DND-41 (cell line): ENCODE results near the gene TIMM22.

Source experiments
- ATAC-seq: fragments of 200-7000 bp; cut with Tn5 transposase; 3 replicates; pipeline ENCODE4 v1.9.1; 2021; ENCODE audit warnings: low read depth; ENCODE audit not compliant: insufficient read depth
- DNase-seq: peaks from one replicate; pipeline ENCODE4 v3.0.0-alpha.2; 2020
- H2AFZ ChIP-seq: 2 replicates; pipeline ENCODE4 v1.6.0; 2012; ENCODE audit warnings: low read depth, low read length
- H3K27ac ChIP-seq: 2 replicates; pipeline ENCODE4 v1.5.1; 2012; ENCODE audit warnings: low read length, inconsistent platforms
- H3K27me3 ChIP-seq: fragments of 200-600 bp; sonication (generic); 2 replicates; pipeline ENCODE4 v1.6.0; 2012; ENCODE audit warnings: low read length, mild to moderate bottlenecking, inconsistent platforms; ENCODE audit not compliant: insufficient read depth, poor library complexity
- H3K36me3 ChIP-seq: 2 replicates; pipeline ENCODE4 v1.5.1; 2012; ENCODE audit warnings: low read length, inconsistent platforms; ENCODE audit not compliant: insufficient read depth
- H3K4me1 ChIP-seq: 2 replicates; pipeline ENCODE4 v1.5.1; 2012; ENCODE audit warnings: mild to moderate bottlenecking, low read length; ENCODE audit not compliant: insufficient read depth
- H3K4me2 ChIP-seq: 2 replicates; pipeline ENCODE4 v1.6.0; 2012; ENCODE audit warnings: mild to moderate bottlenecking, moderate library complexity, low read length, inconsistent platforms; ENCODE audit not compliant: insufficient read depth
- H3K4me3 ChIP-seq, 2 experiments: fragments of 200-600 bp in 1 of 2; shearing (Covaris generic) in 1 of 2; 2 replicates each; pipeline ENCODE4 v1.5.1; 2012 to 2016; ENCODE audit warnings: inconsistent platforms in 2 of 2, low read length in 2 of 2, mild to moderate bottlenecking in 2 of 2, low read depth in 1 of 2, moderate library complexity in 1 of 2
- H3K79me2 ChIP-seq: 2 replicates; pipeline ENCODE4 v1.6.0; 2012; ENCODE audit warnings: low read length, inconsistent platforms; ENCODE audit not compliant: insufficient read depth
- H3K9ac ChIP-seq: 2 replicates; pipeline ENCODE4 v1.6.0; 2012; ENCODE audit warnings: low read depth, mild to moderate bottlenecking, inconsistent platforms, low read length, moderate library complexity
- H3K9me3 ChIP-seq: 2 replicates; pipeline ENCODE4 v1.5.1; 2012; ENCODE audit warnings: low read length, moderate library complexity, mild to moderate bottlenecking, inconsistent platforms; ENCODE audit not compliant: insufficient read depth, severe bottlenecking
- H4K20me1 ChIP-seq: 2 replicates; pipeline ENCODE4 v1.6.0; 2012; ENCODE audit warnings: low read length; ENCODE audit not compliant: insufficient read depth
- EZH2 ChIP-seq: IDR thresholded peaks from 3 replicates; pipeline ENCODE4 v1.6.1; 2012; ENCODE audit warnings: borderline replicate concordance, low read depth, mild to moderate bottlenecking, moderate library complexity, low read length, inconsistent platforms; ENCODE audit not compliant: severe bottlenecking
- TF ChIP-seq, protein P1 (sequence below): IDR thresholded peaks from 2 replicates; pipeline ENCODE4 v1.5.1; 2012; ENCODE audit warnings: borderline replicate concordance, low read length, moderate library complexity, mild to moderate bottlenecking; ENCODE audit not compliant: poor library complexity, severe bottlenecking; ENCODE audit errors: extremely low read depth

Gene TIMM22

DNA sequence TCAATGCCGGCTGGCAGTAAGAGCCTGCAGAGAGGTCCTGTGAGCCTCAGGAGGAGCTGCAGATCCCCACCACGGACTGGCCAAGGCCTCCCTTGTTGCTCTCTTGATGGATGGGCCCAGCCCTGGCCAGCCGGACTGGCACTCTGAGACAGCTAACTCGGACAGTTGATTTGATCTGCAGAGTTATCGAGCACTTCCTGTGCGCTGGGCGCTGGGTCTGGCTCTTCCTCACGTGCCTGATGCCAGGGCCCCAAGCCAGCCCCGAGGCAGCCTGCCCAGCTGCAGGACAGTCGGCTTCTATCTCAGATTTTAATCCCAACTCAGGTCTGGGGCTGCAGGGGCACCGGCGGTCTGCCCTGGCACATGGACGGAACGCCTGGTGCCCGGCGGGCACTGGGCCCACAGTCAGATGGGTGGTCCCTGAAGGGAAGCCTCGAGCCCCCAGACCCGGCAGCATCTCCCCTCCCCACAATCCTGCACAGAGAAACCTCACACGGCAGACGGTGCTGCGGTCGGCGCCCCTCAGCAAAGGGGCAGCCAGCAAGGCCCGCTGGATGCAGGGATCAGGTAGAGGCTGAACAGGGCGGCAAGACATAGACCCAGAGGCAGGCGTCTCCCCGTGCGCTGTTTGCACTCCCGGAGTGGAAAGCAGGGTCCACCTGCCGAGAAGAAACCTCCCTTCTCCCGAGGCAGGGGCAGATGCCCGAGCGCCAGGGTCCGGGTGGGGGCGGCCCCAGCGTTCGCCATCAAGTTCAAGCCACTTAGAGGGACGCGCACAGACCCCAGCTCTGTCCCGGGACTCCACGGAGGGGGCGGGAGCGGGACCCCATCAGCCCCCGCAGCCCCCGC is 34.0 kb downstream of the TIMM22 start:
- no peaks in the 10 kb centered on the region for H3K9me3 ChIP-seq
- H3K27me3 ChIP-seq, result no peaks in the 10 kb centered on the region
- H2AFZ ChIP-seq, result no peak overlapping the region
- H3K27ac ChIP-seq, result no peak overlapping the region
- peaks cover 12% of the 10 kb centered on the region for H4K20me1 ChIP-seq
- no peaks in the 10 kb centered on the region for H3K4me1 ChIP-seq
- ATAC-seq (no peak), DNase-seq (no peak)
- H3K4me2 ChIP-seq, result no peak overlapping the region
- H3K79me2 ChIP-seq, result no peaks in the 10 kb centered on the region
- no peak overlapping the region for H3K9ac ChIP-seq
- TF ChIP-seq, protein P1, sequence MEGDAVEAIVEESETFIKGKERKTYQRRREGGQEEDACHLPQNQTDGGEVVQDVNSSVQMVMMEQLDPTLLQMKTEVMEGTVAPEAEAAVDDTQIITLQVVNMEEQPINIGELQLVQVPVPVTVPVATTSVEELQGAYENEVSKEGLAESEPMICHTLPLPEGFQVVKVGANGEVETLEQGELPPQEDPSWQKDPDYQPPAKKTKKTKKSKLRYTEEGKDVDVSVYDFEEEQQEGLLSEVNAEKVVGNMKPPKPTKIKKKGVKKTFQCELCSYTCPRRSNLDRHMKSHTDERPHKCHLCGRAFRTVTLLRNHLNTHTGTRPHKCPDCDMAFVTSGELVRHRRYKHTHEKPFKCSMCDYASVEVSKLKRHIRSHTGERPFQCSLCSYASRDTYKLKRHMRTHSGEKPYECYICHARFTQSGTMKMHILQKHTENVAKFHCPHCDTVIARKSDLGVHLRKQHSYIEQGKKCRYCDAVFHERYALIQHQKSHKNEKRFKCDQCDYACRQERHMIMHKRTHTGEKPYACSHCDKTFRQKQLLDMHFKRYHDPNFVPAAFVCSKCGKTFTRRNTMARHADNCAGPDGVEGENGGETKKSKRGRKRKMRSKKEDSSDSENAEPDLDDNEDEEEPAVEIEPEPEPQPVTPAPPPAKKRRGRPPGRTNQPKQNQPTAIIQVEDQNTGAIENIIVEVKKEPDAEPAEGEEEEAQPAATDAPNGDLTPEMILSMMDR, result no peak
- TF ChIP-seq EZH2, result no peak
- no peak overlapping the region for H3K4me3 ChIP-seq
- no peaks in the 10 kb centered on the region for H3K36me3 ChIP-seq

DNA sequence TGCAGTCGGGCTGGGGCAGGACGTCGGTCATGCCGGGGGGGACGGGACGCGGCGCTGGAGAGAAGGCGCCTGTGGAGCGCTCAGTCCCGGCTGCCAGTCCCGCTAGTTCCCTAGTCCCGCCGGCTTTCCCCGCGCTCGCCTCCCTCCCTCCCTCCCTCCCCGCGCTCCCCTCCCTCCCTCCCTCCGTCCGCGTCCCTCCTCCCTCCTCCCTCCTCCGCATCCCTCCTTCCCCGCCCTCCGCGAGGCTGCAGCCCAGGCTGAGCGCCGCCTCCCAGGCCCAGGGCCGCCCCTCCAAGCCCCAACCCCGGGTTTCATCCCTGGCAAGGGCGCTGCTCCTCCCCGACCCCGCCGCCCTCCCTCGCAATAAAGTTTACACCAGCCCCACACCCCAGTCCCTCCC is 34.8 kb downstream of the TIMM22 start:
- no peaks in the 10 kb centered on the region for H3K36me3 ChIP-seq
- no peak overlapping the region for H3K9ac ChIP-seq

DNA sequence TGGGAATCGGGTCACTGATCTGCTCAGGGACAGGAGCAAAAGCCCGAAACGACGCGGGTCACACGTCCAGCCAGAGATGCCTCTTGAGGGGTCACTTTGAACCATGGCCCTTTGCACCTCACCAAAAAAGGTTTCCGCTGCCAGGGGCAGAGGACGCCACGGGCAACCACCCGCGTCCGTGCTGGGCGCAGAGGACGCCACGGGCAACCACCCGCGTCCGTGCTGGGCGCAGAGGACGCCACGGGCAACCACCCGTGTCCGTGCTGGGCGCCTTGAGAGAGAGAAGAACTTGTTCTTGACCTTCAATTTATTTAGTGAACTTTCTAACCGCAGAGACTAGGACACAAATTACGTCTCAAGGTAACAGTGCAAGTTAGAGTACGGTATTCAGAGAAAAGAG is 35.5 kb downstream of the TIMM22 start:
- no peak overlapping the region for H3K4me2 ChIP-seq
- no peak overlapping the region for H3K27ac ChIP-seq
- no peak for DNase-seq
- no peak overlapping the region for H3K9ac ChIP-seq
- H4K20me1 ChIP-seq, result peaks cover 18% of the 10 kb centered on the region
- no peaks in the 10 kb centered on the region for H3K36me3 ChIP-seq
- TF ChIP-seq, protein P1, result no peak
- no peak for TF ChIP-seq EZH2
- H3K4me3 ChIP-seq, result no peak overlapping the region
- H3K79me2 ChIP-seq, result no peaks in the 10 kb centered on the region
- no peaks in the 10 kb centered on the region for H3K4me1 ChIP-seq
- no peaks in the 10 kb centered on the region for H3K27me3 ChIP-seq
- no peaks in the 10 kb centered on the region for H3K9me3 ChIP-seq
- H2AFZ ChIP-seq, result no peak overlapping the region
- no peak for ATAC-seq

More for the DNA sequence above, 34.8 kb downstream of the TIMM22 start:
- DNase-seq (no peak), ATAC-seq (no peak)
- H3K79me2 ChIP-seq, result no peaks in the 10 kb centered on the region
- H3K27me3 ChIP-seq, result no peaks in the 10 kb centered on the region
- TF ChIP-seq, protein P1, result no peak
- TF ChIP-seq EZH2, result no peak
- no peaks in the 10 kb centered on the region for H3K4me1 ChIP-seq
- peaks cover 12% of the 10 kb centered on the region for H4K20me1 ChIP-seq
- H3K9me3 ChIP-seq, result no peaks in the 10 kb centered on the region
- H3K4me3 ChIP-seq, result no peak overlapping the region
- H3K4me2 ChIP-seq, result no peak overlapping the region
- no peak overlapping the region for H3K27ac ChIP-seq
- H2AFZ ChIP-seq, result no peak overlapping the region
